Measurements from ENCODE around the gene SOAT1. TPM values are rescaled to one million over a fixed set of nuclear protein-coding genes. Genes with fewer than 3 reads are reported as not detected.

Gene SOAT1
- total RNA-seq, 3 donors from 2014 or later (not counting 1 experiment from before 2014, with no cell fraction given): 36.9 to 57.9 (median 51.3) TPM

DNA sequence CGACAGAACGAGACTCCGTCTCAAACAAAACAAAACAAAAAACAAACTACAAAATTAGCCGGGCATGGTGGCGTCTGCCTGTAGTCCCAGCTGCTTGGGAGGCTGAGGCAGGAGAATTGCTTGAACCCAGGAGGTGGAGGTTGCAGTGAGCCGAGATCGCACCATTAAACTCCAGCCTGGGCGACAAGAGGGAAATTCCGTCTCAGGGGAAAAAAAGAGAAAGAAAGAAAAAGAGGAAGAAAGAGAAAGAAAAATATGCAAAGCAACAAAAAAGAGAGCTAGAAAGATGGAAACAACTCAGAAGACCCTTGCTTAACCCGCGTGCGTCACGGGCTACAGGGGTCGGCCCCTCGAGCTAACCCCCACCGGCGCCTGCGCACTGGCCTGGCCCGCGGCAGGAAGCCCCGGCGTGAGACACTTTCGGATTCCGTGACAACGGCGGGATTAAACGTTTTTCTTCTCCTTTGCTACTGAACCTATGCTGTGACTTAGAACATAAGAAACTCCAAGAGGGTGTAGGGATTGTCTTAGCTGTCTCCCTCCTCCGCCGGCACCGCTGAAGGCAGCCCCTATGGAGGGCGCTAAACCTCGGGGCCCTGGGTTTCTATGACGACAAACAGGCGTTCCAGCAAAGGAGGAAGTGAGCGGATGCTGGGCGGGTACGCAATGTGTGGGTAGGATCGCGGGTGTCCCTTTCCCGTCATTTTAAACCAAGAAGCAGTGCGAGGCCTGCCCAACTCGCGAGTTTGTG lies 71.9 kb downstream of the SOAT1 start, which contains the start of gene AXDND1:
Gene AXDND1 (plus strand): TSS at position 630 of the 751 bp plus-strand sequence. CDS start 539 bp downstream, outside the sequence.
- peaks cover 0 to 10% of the 10 kb centered on the region in 2 donors for H3K27me3 Mint-ChIP-seq (ENCODE audit: low read depth in 2 of 2)
- H3K36me3 Mint-ChIP-seq: no peaks in the 10 kb centered on the region
- H3K27ac ChIP-seq (ENCODE audit: low read length): peak within 1 kb of the TSS; percentile 99
- H3K4me1 ChIP-seq (ENCODE audit: control insufficient read depth, insufficient read depth, low read length): peaks cover 10% of the 10 kb centered on the region
- peak; percentile 91 to 97 (median 92) for ATAC-seq
- WGBS (ENCODE audit: insufficient coverage): 9% methylated on average over 43 of the region's 43 CpGs
- no peaks in the 10 kb centered on the region for H3K27me3 ChIP-seq (ENCODE audit: control insufficient read depth, insufficient read depth, low read length)
- H3K9me3 Mint-ChIP-seq: no peaks in the 10 kb centered on the region
- peak; percentile 88 to 95 for DNase-seq
- peak within 1 kb of the TSS; percentile 92 for H3K4me3 Mint-ChIP-seq
- intact Hi-C loops (cut with micrococcal nuclease): loop anchor here (1.0 to 5.0 kb wide), 6 partner anchors 71 to 823 kb away; partner anchors contain the start of genes FAM20B and RALGPS2
- peaks cover 7 to 10% of the 10 kb centered on the region in 2 donors for H3K4me1 Mint-ChIP-seq
- no peaks in the 10 kb centered on the region for H3K36me3 ChIP-seq (ENCODE audit: control insufficient read depth, insufficient read depth, low read length)
- peak within 1 kb of the TSS; percentile 98 to 99 for H3K27ac Mint-ChIP-seq
- no peaks in the 10 kb centered on the region for H3K9me3 ChIP-seq (ENCODE audit: control insufficient read depth, insufficient read depth, low read length)
- peak within 1 kb of the TSS; percentile 79 for H3K4me3 ChIP-seq (ENCODE audit: low read length)
- TF ChIP-seq, protein P1, sequence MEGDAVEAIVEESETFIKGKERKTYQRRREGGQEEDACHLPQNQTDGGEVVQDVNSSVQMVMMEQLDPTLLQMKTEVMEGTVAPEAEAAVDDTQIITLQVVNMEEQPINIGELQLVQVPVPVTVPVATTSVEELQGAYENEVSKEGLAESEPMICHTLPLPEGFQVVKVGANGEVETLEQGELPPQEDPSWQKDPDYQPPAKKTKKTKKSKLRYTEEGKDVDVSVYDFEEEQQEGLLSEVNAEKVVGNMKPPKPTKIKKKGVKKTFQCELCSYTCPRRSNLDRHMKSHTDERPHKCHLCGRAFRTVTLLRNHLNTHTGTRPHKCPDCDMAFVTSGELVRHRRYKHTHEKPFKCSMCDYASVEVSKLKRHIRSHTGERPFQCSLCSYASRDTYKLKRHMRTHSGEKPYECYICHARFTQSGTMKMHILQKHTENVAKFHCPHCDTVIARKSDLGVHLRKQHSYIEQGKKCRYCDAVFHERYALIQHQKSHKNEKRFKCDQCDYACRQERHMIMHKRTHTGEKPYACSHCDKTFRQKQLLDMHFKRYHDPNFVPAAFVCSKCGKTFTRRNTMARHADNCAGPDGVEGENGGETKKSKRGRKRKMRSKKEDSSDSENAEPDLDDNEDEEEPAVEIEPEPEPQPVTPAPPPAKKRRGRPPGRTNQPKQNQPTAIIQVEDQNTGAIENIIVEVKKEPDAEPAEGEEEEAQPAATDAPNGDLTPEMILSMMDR (IDR thresholded peaks at IDR 0.05): no peak

- ATAC-seq (peak in 1 of 3 donors; percentile 43), DNase-seq (no peak)
- Mint-ChIP-seq H3K9me3 (no peaks in the 10 kb centered on the region), H3K27ac (peak overlapping the region; percentile 98 to 99), H3K4me1 (peaks cover 7 to 10% of the 10 kb centered on the region in 2 donors), H3K36me3 (no peaks in the 10 kb centered on the region), H3K4me3 (peak overlapping the region; percentile 92), H3K27me3 (ENCODE audit: low read depth in 2 of 2) (peaks cover 0 to 14% of the 10 kb centered on the region in 2 donors)
- H3K27ac ChIP-seq (ENCODE audit: low read length): peak overlapping the region; percentile 99
- peaks cover 10% of the 10 kb centered on the region for H3K4me1 ChIP-seq (ENCODE audit: control insufficient read depth, insufficient read depth, low read length)
- no peaks in the 10 kb centered on the region for H3K9me3 ChIP-seq (ENCODE audit: control insufficient read depth, insufficient read depth, low read length)
- WGBS (ENCODE audit: insufficient coverage): 4% methylated on average over 25 of the region's 28 CpGs
- intact Hi-C loops (cut with micrococcal nuclease): loop anchor here (1.0 to 5.0 kb wide), 5 partner anchors 71 to 639 kb away; partner anchors contain the start of genes FAM20B and RALGPS2
- H3K27me3 ChIP-seq (ENCODE audit: control insufficient read depth, insufficient read depth, low read length): no peaks in the 10 kb centered on the region
- peak overlapping the region; percentile 79 for H3K4me3 ChIP-seq (ENCODE audit: low read length)
- TF ChIP-seq, protein P1 (IDR thresholded peaks at IDR 0.05): no peak
- no peaks in the 10 kb centered on the region for H3K36me3 ChIP-seq (ENCODE audit: control insufficient read depth, insufficient read depth, low read length)
These were observed 72.7 kb downstream of the SOAT1 start for GRCh38 chr1:179366093-179366800.

DNA sequence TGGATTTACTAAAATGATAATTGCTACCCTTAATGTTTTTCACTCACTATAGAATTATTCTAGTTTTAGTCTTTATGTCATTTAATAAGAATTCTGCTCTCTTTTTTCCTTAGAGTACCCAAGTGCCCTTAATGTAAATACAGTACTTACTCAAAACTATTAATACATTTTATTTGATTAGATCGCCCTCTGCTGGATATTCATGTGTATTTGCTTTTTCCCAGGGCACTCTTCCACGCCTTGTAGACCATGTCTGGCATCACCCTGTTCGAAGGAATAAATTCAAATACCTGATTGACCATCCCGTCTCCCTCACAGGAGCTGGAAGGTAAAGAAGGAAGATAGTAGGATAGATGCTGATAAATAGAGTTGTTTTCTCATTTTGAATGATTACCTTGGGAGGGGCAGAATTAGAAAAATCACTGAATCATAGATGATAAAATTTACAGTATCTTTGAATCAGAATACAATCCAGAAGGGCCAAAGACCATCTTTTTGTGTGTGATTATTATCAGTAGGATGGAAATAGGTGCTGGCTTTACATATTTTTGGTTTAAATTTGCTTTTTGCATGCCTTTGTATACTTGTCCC lies 76.2 kb downstream of the SOAT1 start:
- Mint-ChIP-seq H3K27me3 (ENCODE audit: low read depth in 2 of 2) (peaks cover 3 to 25% of the 10 kb centered on the region in 2 donors), H3K27ac (no peak overlapping the region), H3K9me3 (no peaks in the 10 kb centered on the region), H3K4me1 (peaks cover 7 to 10% of the 10 kb centered on the region in 2 donors), H3K36me3 (no peaks in the 10 kb centered on the region), H3K4me3 (no peak overlapping the region)
- H3K9me3 ChIP-seq (ENCODE audit: control insufficient read depth, insufficient read depth, low read length): no peaks in the 10 kb centered on the region
- H3K36me3 ChIP-seq (ENCODE audit: control insufficient read depth, insufficient read depth, low read length): no peaks in the 10 kb centered on the region
- TF ChIP-seq, protein P1 (IDR thresholded peaks at IDR 0.05): peak; percentile 84
- H3K4me3 ChIP-seq (ENCODE audit: low read length): no peak overlapping the region
- no peaks in the 10 kb centered on the region for H3K27me3 ChIP-seq (ENCODE audit: control insufficient read depth, insufficient read depth, low read length)
- peaks cover 9% of the 10 kb centered on the region for H3K4me1 ChIP-seq (ENCODE audit: control insufficient read depth, insufficient read depth, low read length)
- intact Hi-C loops (cut with micrococcal nuclease): loop anchor here (1.0 to 5.0 kb wide), 8 partner anchors 119 to 838 kb away; partner anchors contain the start of genes FAM20B and RALGPS2
- H3K27ac ChIP-seq (ENCODE audit: low read length): no peak overlapping the region
- DNase-seq (peak in 1 of 2 donors; percentile 80), ATAC-seq (peak in 2 of 3 donors; percentile 17)
- 0% methylated on average over 1 of the region's 4 CpGs for WGBS (ENCODE audit: insufficient coverage)

Data from natural killer cell (primary cell).